HG03095 (cell line): ENCODE data around the gene FGF12.

Source experiments
- ATAC-seq: cut with Tn5 transposase; IDR thresholded peaks from one replicate; pipeline ENCODE4 v1.9.1; 2021; ENCODE audit warnings: moderate library complexity; ENCODE audit not compliant: unreplicated experiment

The FGF12 gene

DNA sequence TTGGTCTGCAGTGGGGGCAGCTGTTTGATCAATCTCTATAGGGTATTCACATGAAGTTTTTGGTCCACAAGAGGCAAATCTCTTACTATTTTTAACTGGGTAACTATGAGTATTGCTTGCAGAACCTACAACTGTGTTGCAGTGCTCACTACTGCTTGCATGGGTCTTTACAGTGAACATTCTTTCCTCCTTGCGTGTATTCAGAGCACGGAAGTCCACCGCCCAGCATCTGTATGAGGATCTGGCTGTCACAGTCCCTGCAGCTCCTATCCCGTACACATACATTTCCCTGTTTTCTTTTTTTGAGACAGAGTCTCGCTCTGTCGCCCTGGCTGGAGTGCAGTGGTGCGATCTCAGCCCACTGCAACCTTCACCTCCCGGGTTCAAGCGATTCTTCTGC is 449.9 kb downstream of the FGF12 start:
- ATAC-seq = no peak

GRCh38 chr3:192275741-192276355 is 451.5 kb downstream of the FGF12 start:
- no peak for ATAC-seq

GRCh38 chr3:192273697-192274010 is 453.7 kb downstream of the FGF12 start:
- ATAC-seq = no peak

DNA sequence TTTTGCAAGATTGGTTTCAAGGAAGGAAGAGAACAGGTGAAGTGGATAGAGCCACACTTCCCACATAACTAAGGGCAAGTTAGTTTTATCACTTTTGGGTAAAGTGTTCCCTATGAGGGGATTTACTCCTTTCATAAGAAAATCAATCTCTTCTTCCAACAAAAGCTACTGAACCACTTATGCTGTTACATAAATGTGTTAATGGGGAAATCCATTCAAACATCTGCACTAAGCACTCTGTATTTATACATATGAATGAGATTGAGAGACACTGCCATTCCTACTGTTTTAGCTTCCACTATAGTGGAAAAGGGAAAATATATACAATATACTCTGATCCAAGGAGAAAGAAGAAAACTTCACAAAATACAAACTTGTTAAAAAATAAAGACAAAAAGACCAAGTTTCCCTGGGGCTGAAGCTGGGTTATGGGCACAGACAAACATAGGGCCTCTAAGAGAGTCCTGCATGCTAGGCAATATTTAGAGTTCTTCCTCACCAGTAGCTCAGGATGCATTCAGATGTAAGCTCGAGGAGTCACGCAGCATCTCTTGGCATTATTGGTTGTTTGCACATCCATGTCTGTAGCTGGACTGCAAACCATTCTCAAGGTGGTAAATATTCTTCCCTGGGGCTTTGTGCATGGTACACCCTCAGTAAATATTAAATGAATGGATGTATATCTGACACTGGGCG is 454.2 kb downstream of the FGF12 start:
- no peak for ATAC-seq

- ATAC-seq = no peak
Observed at GRCh38 chr3:192262001-192262400, 465.3 kb downstream of the FGF12 start.

DNA sequence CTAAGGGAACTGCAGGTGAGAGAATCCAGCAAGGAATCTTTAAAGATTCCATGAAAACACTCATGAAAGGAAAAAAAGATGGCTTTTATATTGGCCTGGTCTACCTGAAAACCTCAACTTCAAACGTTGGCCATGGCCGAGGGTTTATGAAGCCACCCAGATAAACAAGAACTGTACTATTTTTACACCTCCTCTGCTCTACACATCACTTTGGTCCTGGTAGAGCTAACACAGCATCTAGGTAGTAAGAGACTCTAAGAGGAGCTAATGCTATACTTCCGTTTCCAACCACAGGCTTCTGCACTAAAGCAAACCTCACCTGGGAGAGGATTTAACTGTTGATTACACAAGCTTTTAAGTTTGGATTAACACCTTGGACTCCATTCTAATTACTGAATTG is 466.2 kb downstream of the FGF12 start:
- ATAC-seq = no peak

DNA sequence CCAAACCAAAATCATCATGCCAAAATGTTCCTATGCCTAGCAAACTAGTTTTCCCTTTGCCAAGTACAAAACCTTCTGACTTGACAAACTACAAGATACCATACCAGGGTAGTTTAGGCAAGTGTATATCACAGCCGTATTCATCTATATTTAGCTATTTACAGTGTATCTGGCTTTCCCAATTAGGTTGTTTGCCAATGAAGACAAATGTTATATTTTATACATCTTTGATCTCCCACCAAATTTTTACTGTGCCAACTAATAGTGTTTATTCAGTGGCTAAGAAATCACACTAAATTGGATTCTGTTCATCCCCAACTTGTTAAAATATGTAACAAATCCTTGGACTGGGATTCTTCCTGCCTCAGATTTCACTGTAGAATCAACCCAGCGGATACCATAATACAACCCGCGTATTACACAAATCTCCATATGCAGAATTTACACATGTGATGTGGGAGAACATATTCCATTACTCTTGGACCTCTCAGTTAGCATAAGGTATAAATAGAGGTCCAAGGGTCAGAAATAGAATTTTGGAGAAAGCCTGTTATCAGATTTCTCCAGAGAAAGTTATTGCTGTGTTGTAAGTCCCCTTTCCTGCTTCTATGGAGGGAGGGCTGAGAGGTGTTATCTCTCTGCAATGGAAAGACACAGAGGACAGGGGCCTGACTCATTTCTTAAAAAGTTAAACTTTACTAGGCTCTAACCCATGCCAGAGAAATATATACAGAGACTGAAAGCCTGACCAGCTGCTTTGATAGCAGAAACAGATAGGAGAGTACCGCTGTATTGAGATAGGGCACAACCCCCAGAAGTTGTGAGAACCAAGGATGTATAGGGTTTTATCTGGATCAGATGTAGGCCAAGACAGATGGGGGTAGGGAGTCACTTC is 467.0 kb downstream of the FGF12 start:
- no peak for ATAC-seq

- no peak for ATAC-seq
Observed at GRCh38 chr3:192259661-192260060, 467.7 kb downstream of the FGF12 start.

DNA sequence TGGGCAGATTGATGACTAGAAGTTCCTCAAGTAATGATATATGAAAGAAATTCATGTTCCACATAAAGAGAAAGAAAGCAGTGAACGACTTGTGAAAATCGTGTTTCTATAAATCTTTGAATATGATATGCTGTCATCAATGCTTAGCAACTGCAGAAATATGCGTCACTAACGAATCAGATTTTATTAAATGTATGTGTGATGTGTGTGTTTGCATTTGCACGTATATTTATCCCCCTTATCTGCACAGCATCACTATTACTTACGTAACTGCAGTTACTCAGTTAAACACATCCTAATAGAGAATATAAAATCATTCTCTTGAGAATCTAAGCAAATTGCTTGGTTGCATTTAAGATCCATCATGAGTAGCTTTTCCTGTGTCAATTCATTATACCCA is 468.6 kb downstream of the FGF12 start:
- ATAC-seq = no peak

- ATAC-seq = no peak
Observed at GRCh38 chr3:192255839-192256238, 471.5 kb downstream of the FGF12 start.

DNA sequence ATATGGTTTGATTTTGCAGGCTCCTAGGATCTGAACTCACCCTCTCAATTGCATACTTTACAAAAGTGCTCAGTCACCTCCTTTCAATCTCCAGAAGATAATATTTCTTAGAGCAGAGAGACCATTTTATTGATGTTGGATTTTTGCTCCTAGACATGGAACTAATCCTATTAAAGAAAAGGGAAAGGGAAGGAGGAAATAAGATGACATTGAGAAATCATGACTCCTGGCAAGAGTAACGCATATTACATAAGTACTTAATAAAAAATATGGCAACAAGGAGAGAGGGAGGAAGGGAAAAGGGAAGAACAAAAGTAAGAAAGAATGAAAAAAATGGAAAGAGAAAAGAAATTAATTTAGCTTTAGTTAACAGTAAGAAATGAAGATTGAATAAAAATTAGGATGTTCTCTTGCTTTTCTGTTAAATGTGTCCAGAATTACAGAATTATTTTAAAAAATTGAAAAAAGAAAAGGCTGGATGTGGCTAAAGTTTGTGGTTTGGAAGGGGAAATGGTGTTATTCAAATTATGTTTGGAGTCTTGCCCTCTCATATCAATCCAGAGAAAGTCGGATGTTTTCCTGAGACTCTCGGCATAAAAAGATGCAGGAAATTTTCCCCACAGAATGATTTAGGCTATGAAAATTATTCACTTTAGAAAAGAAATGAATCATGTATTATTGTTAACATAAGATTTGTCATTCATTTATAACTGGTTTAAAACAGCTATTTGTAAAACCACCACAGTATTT is 474.0 kb downstream of the FGF12 start:
- no peak for ATAC-seq

DNA sequence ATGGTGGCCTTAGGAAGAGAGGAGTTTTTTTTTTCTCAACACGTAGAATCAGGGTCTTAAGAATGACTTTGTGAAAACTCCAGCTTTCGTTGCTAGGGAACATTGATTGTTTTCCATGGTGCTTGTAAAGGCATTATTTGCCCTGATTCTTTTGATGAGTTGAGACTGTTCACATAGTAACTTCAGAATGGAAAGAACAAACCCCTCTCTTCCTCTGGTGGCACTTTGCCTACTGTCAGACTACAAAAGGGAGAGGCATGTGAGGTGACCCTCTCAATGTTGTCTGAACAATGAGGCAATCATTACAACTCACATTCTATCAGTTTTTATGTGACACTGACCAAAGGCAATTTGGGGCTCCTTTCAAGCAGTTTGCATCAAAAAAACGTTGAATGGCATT is 477.8 kb downstream of the FGF12 start:
- ATAC-seq = no peak

GRCh38 chr3:192246847-192247559 is 480.3 kb downstream of the FGF12 start:
- ATAC-seq = no peak

DNA sequence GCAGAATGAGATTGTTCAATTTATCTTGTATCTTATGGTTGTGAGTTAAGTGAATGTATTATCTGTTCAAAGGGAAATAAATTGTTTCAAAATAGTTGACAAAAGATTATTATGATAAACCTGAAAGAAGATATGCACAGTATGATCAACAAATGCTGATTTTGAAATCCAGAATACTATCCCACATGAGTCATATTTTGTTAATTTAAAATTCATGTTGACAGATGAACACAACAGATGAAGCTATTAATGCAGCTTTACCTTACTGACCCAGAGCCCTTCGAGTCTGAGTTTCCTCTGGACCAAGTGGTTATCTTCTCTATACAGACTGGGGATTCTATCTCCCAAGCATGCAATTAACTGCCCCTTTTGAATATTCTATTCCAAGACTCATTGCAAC is 482.8 kb downstream of the FGF12 start:
- no peak for ATAC-seq

DNA sequence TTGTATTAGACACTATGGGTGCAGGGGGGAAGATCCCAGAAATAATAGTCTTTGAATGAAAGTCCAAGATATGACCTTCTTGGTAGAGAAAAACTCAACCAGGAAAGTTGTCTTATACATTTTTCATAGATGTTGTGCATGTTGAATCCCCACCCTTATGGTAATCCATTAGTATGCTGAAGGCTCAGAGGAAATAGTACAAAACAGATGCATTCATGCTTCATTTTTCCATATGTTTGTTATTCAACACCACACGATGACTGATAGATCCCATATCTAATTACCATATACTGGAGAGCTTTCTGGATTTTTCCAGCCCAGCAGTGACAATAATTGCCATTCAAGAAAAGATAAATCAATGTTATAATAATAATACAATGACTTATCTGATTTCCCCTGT is 487.4 kb downstream of the FGF12 start:
- no peak for ATAC-seq

DNA sequence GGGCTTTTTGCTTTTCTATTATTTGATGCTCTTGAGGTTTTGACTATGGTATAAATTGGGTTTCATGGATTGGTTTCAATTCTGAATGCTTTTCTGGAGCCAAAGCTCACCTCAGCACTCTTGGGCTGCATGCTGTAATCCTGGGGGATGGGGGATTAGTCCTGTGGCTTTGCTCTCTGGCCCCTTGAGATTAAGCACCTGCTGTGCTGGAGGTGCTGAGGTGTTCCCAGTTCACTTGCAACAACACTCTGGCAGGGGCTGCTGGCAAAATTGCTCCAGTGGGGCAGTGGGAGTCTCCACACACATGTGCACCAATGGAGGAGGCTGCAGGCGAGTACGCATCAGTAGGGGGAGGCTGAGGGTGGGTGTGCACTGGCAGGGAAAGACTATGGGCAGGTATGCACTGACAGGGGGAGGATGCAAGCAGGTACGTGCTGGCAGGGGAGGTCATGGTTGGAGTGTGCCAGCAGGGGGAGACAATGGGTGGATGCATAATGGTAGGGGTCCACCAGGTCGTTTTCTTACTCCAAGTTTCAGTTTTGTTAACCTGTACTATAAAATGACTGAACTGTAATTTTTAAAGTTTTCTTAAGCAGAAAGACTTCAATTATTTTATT is 489.2 kb downstream of the FGF12 start:
- no peak for ATAC-seq

DNA sequence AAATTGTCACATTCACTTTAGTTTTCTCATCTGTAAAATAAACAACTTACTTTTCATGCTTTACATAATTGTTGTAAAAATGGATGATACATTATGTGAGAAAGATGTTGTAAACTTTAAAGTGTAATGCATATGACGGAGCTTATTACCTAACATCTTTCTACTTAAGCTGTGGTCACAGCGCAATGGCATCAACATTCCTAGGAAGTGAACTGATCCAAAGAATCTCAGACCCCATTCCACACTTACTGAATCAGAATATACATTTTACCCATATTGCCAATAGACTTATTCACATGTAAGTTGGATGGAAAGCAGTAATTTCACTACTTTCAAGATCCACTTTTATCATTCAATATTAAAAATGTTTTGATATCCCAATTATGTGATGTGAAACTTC is 497.5 kb downstream of the FGF12 start:
- no peak for ATAC-seq

DNA sequence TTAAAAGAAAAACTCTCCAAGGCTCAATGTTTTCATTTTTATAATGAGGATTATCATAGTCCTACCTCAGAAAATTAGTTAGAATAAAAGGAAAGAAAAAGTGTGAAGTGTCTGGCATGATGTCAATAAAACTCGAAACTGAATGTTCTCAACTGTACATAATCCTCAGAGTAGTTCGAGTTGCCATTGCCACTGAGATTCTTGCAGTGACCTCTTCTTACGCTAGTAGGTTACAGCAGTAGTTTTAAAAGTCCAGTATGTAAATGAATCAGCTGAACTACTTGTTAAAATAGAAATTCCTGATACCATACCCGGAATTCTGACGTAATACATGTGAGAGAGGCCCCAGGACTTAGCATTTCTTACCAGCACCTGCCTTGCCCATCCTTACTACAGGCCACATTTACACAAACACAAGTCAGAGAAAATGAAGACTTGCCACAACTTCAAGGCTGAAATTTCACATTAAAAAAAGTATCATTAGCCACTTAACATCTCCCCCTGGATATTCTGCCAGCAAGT is 502.6 kb downstream of the FGF12 start:
- no peak for ATAC-seq

- no peak for ATAC-seq
Observed at GRCh38 chr3:192223815-192224214, 503.5 kb downstream of the FGF12 start.

DNA sequence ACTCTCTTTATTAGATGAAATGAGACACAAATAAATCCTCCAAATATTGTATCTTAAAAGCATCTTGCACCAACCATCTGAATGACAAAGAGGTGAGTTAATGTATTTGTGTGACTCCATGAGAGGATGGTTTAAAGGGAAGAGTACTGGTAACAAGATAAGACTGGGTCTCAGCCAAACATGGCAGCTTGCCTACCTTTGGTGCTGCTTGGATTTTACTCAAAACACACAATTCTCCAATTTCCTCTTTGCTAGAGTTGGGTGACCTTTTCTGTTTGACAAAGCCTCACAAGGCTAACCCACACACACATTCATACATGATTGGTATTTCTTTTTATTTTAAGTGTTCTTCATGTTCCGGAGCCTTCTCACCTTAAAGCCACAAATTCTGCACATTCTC is 506.4 kb downstream of the FGF12 start:
- no peak for ATAC-seq
